Measurements from ENCODE around the gene PRPF18.
"Not testable (repeated sequence)": the region's sequence is repeated elsewhere in the genome, so short reads cannot be mapped to it uniquely, and the experiment has no call there.

Gene PRPF18

GRCh38 chr10:13586676-13587355 is at the start of gene PRPF18:
Gene PRPF18, plus strand, starts transcription at chr10:13586965. Its CDS starts 122 bp downstream, at chr10:13587087.
- TF ChIP-seq CTCF (IDR thresholded peaks at IDR 0.05; ENCODE audit: low read depth, low read length), result peak; percentile 96
- peak within 1 kb of the TSS; percentile 95 to 99 for H3K4me3 ChIP-seq (replicated peaks in 1 of 2; ENCODE audit: low read depth in 2 of 2, low read length in 2 of 2)
- peak; percentile 94 to 95 for DNase-seq (ENCODE audit: low read depth in 2 of 2)

GRCh38 chr10:13537985-13538384 is 48.8 kb upstream of the PRPF18 start:
- H3K4me3 ChIP-seq (replicated peaks in 1 of 2; ENCODE audit: low read depth in 2 of 2, low read length in 2 of 2), result not testable (repeated sequence)

GRCh38 chr10:13542533-13542932 is 44.2 kb upstream of the PRPF18 start:
- H3K4me3 ChIP-seq (replicated peaks in 1 of 2; ENCODE audit: low read depth in 2 of 2, low read length in 2 of 2), result no peak overlapping the region
- TF ChIP-seq CTCF (IDR thresholded peaks at IDR 0.05; ENCODE audit: low read depth, low read length), result no peak
- DNase-seq (ENCODE audit: low read depth in 2 of 2), result no peak

More at GRCh38 chr10:13537985-13538384, 48.8 kb upstream of the PRPF18 start:
- not testable (repeated sequence) for DNase-seq (ENCODE audit: low read depth in 2 of 2)

GRCh38 chr10:13550802-13551201 is 36.0 kb upstream of the PRPF18 start:
- H3K4me3 ChIP-seq (replicated peaks in 1 of 2; ENCODE audit: low read depth in 2 of 2, low read length in 2 of 2), result no peak overlapping the region
- TF ChIP-seq CTCF (IDR thresholded peaks at IDR 0.05; ENCODE audit: low read depth, low read length), result no peak
- DNase-seq (ENCODE audit: low read depth in 2 of 2), result no peak

- no peak for DNase-seq (ENCODE audit: low read depth in 2 of 2)
- H3K4me3 ChIP-seq (replicated peaks in 1 of 2; ENCODE audit: low read depth in 2 of 2, low read length in 2 of 2), result no peak overlapping the region
- no peak for TF ChIP-seq CTCF (IDR thresholded peaks at IDR 0.05; ENCODE audit: low read depth, low read length)
These were observed 30.8 kb upstream of the PRPF18 start for GRCh38 chr10:13555884-13556510.

GRCh38 chr10:13559124-13559700 is 27.6 kb upstream of the PRPF18 start:
- no peak for TF ChIP-seq CTCF (IDR thresholded peaks at IDR 0.05; ENCODE audit: low read depth, low read length)
- no peak for DNase-seq (ENCODE audit: low read depth in 2 of 2)
- no peak overlapping the region for H3K4me3 ChIP-seq (replicated peaks in 1 of 2; ENCODE audit: low read depth in 2 of 2, low read length in 2 of 2)

GRCh38 chr10:13560597-13560996 is 26.2 kb upstream of the PRPF18 start:
- H3K4me3 ChIP-seq (replicated peaks in 1 of 2; ENCODE audit: low read depth in 2 of 2, low read length in 2 of 2), result no peak overlapping the region
- peak; percentile 12 to 13 for DNase-seq (ENCODE audit: low read depth in 2 of 2)
- TF ChIP-seq CTCF (IDR thresholded peaks at IDR 0.05; ENCODE audit: low read depth, low read length), result no peak

Measured in cardiac fibroblast (primary cell).